Naive thymus-derived CD4-positive, alpha-beta T cell (primary cell): ENCODE results near the gene UBC. TPM values are rescaled to one million over a fixed set of nuclear protein-coding genes. Genes with fewer than 3 reads are reported as not detected.
"Not testable (repeated sequence)": the region's sequence is repeated elsewhere in the genome, so short reads cannot be mapped to it uniquely, and the experiment has no call there.

Experiments
- ATAC-seq: fragments of 150-1000 bp; cut with Tn5 transposase; 2 replicates; pipeline ENCODE4 v1.10.0; 2021; ENCODE audit warnings: mild to moderate bottlenecking, moderate library complexity
- CTCF ChIA-PET: fragments of 350-600 bp; sonication (Branson Sonifier 250); formaldehyde crosslinking; loops from one replicate; lab custom pipeline; 2021; ENCODE audit warnings: antibody characterized with exemption; lab: Charles Lee
- POLR2A ChIA-PET: fragments of 350-600 bp; sonication (Branson Sonifier 250); formaldehyde crosslinking; loops from one replicate; lab custom pipeline; 2021; ENCODE audit warnings: antibody characterized with exemption, inconsistent platforms; lab: Charles Lee
- DNase-seq, 9 donors: peaks; one replicate each; pipeline versions ENCODE4 v3.0.0 to v3.0.0-alpha.2; 2020 to 2022; ENCODE audit warnings: mixed read lengths in 1 of 9
- H3K27ac ChIP-seq: one replicate; pipeline ENCODE4 v1.7.0; 2013; ENCODE audit warnings: mild to moderate bottlenecking, low read depth, low read length, moderate library complexity
- H3K27me3 ChIP-seq, 2 donors: one replicate each; pipeline ENCODE4 v1.7.0; 2013; ENCODE audit warnings: low read length in 2 of 2, mild to moderate bottlenecking in 2 of 2, moderate library complexity in 2 of 2; ENCODE audit not compliant: control insufficient read depth in 2 of 2, insufficient read depth in 2 of 2
- H3K36me3 ChIP-seq, 3 experiments: 1 replicate in 2 of 3; 2 replicates in 1 of 3; pipeline ENCODE4 v1.7.0; 2013; ENCODE audit warnings: low read length in 3 of 3, mild to moderate bottlenecking in 3 of 3, moderate library complexity in 1 of 3; ENCODE audit not compliant: insufficient read depth in 3 of 3, control insufficient read depth in 2 of 3
- H3K4me1 ChIP-seq, 2 donors: one replicate each; pipeline ENCODE4 v1.7.0; 2013; ENCODE audit warnings: low read length in 2 of 2, mild to moderate bottlenecking in 2 of 2, moderate library complexity in 1 of 2; ENCODE audit not compliant: control insufficient read depth in 2 of 2, insufficient read depth in 2 of 2
- H3K4me3 ChIP-seq: 2 replicates; pipeline ENCODE4 v1.7.0; 2013; ENCODE audit warnings: mild to moderate bottlenecking, low read length
- H3K9me3 ChIP-seq, 3 experiments: 1 replicate in 2 of 3; 2 replicates in 1 of 3; pipeline ENCODE4 v1.7.0; 2013; ENCODE audit warnings: low read length in 3 of 3; ENCODE audit not compliant: control insufficient read depth in 2 of 3
- H3K27ac Mint-ChIP-seq, 9 donors: one replicate each; pipeline ENCODE4 v1.8.0; 2020 to 2022; ENCODE audit warnings: mixed read lengths in 9 of 9, mild to moderate bottlenecking in 8 of 9, moderate library complexity in 5 of 9, inconsistent platforms in 2 of 9
- H3K27me3 Mint-ChIP-seq, 5 donors: one replicate each; pipeline ENCODE4 v1.8.0; 2021 to 2022; ENCODE audit warnings: mixed read lengths in 5 of 5, mild to moderate bottlenecking in 1 of 5
- H3K36me3 Mint-ChIP-seq, 5 donors: one replicate each; pipeline ENCODE4 v1.8.0; 2020 to 2022; ENCODE audit warnings: mixed read lengths in 5 of 5, mild to moderate bottlenecking in 3 of 5, inconsistent platforms in 1 of 5
- H3K4me1 Mint-ChIP-seq, 7 donors: one replicate each; pipeline ENCODE4 v1.8.0; 2020 to 2022; ENCODE audit warnings: mixed read lengths in 7 of 7, mild to moderate bottlenecking in 3 of 7, inconsistent platforms in 1 of 7
- H3K4me3 Mint-ChIP-seq, 10 donors: one replicate each; pipeline ENCODE4 v1.8.0; 2020 to 2022; ENCODE audit warnings: mild to moderate bottlenecking in 10 of 10, mixed read lengths in 10 of 10, moderate library complexity in 6 of 10, inconsistent platforms in 2 of 10
- H3K9me3 Mint-ChIP-seq, 11 donors: one replicate each; pipeline ENCODE4 v1.8.0; 2020 to 2022; ENCODE audit warnings: mixed read lengths in 11 of 11, mild to moderate bottlenecking in 4 of 11, inconsistent platforms in 1 of 11, moderate library complexity in 1 of 11
- intact Hi-C, 2 donors: fragments of 100-400 bp; cut with micrococcal nuclease; formaldehyde crosslinking; loops; one replicate each; pipeline ENCODE4 v1.15.1; 2023
- polyA plus RNA-seq, 2 donors: library from polyadenylated mRNA; unstranded; fragments of 300-500 nt; fragmentation: Illumina TruSeq; gene quantifications; one replicate each; pipeline ENCODE4 v1.2.3, GENCODE V29; 2021
- total RNA-seq, 6 experiments: library from RNA in 5 of 6; stranded (reverse) in 5 of 6; gene quantifications; 1 replicate in 5 of 6; 2 replicates in 1 of 6; pipeline ENCODE4 v1.2.3 and lab custom pipeline; 2021 to 2026

UBC gene
- total and polyA plus RNA-seq, 7 experiments from 2014 or later = 753 to 1,865 (median 945) TPM

GRCh38 chr12:124939079-124939420 is 24.6 kb upstream of the UBC start:
- Histone ChIP-seq H3K4me3 (peak overlapping the region; percentile 97), H3K27ac (peak overlapping the region; percentile 66), H3K9me3 (no peaks in the 10 kb centered on the region), H3K36me3 (peaks cover 0 to 3% (median 0%) of the 10 kb centered on the region in 3 experiments), H3K4me1 (peaks cover 19 to 26% of the 10 kb centered on the region in 2 donors), H3K27me3 (no peaks in the 10 kb centered on the region)
- ATAC-seq (peak; percentile 65), DNase-seq (peak in 2 of 9 donors; percentile 59 to 72)
- H3K4me3 Mint-ChIP-seq = no peak overlapping the region
- peaks cover 0 to 11% (median 0%) of the 10 kb centered on the region in 5 donors for H3K36me3 Mint-ChIP-seq
- no peaks in the 10 kb centered on the region for H3K27me3 Mint-ChIP-seq
- peaks cover 0 to 2% (median 0%) of the 10 kb centered on the region in 11 donors for H3K9me3 Mint-ChIP-seq
- peaks cover 0 to 22% (median 0%) of the 10 kb centered on the region in 7 donors for H3K4me1 Mint-ChIP-seq
- ChIA-PET POLR2A (interaction anchor here (1.5 to 13.8 kb wide), 6 partner anchors 9 to 111 kb away, joined by 4 to 764 read pairs (median 34); partner anchors contain the start of gene UBC), CTCF (interaction anchor here (0.7 to 8.2 kb wide), 5 partner anchors 12 to 48 kb away, joined by 4 to 205 read pairs (median 28); partner anchors contain the start of gene UBC)
- intact Hi-C loops = loop anchor here (1.0 to 5.0 kb wide), 7 partner anchors 12 to 110 kb away; partner anchors contain the start of genes SCARB1 (in 2 of the 2), DHX37 (in 1 of the 2) and UBC (in 1 of the 2)
- H3K27ac Mint-ChIP-seq = no peak overlapping the region

DNA sequence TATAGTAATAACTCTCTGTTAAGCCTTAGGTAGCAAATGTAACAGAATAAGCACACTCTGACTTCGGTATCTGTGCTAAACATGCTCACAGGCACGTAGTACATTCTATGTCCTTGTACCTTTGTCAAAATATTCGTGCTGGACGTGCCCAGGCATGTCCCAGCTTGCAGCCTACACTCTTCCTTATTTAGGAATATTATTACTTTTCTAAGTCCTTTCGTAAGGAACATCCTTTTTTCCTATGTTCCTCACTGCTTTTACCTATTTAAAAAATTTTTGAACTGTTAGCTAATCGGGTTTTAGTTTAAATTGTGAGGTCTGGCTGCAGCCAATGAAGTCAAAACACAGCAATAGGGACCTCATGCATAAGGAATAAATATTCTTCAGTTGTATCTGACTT is 24.1 kb upstream of the UBC start:
- peak overlapping the region; percentile 66 for H3K27ac ChIP-seq
- Mint-ChIP-seq H3K4me1 (peaks cover 0 to 22% (median 0%) of the 10 kb centered on the region in 7 donors), H3K9me3 (peaks cover 0 to 2% (median 0%) of the 10 kb centered on the region in 11 donors), H3K36me3 (peaks cover 0 to 11% (median 0%) of the 10 kb centered on the region in 5 donors), H3K4me3 (no peak overlapping the region), H3K27ac (no peak overlapping the region), H3K27me3 (no peaks in the 10 kb centered on the region)
- DNase-seq (no peak), ATAC-seq (no peak)
- CTCF ChIA-PET = interaction anchor here (0.6 to 8.2 kb wide), 5 partner anchors 11 to 47 kb away, joined by 3 to 205 read pairs (median 9); partner anchors contain the start of gene UBC
- peaks cover 19 to 26% of the 10 kb centered on the region in 2 donors for H3K4me1 ChIP-seq
- no peaks in the 10 kb centered on the region for H3K9me3 ChIP-seq
- POLR2A ChIA-PET = interaction anchor here (0.8 to 13.8 kb wide), 3 partner anchors 18 to 39 kb away, joined by 3 to 764 read pairs (median 57); partner anchors contain the start of gene UBC
- no peaks in the 10 kb centered on the region for H3K27me3 ChIP-seq
- intact Hi-C loops = loop anchor here (2.0 to 5.0 kb wide), 2 partner anchors 76 kb away; partner anchors contain the start of gene SCARB1 (in 2 of the 2)
- peak overlapping the region; percentile 97 for H3K4me3 ChIP-seq
- peaks cover 0 to 3% (median 0%) of the 10 kb centered on the region in 3 experiments for H3K36me3 ChIP-seq

DNA sequence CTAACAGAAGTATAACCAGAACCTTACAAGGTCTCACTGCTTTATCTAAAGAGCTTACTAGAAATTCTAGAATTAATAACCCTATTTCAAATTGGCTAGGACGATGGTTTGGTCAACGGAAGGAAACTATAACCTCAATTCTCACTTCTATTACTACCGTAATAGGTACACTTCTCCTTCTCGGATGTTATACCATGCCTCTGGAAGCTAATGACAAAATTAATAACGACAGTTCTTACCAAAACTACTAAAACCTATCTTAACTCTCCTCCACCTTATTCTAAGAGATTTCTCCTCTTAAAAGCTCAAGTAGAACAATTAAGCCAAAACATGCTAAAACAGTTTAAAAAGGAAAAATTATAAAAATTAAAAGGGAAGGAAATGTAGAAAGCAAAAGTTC is 23.7 kb upstream of the UBC start:
- H3K36me3 ChIP-seq = peaks cover 0 to under 1% (median 0%) of the 10 kb centered on the region in 3 experiments
- CTCF ChIA-PET = interaction anchor here (0.6 to 8.2 kb wide), 5 partner anchors 11 to 47 kb away, joined by 3 to 205 read pairs (median 9); partner anchors contain the start of gene UBC
- H3K27me3 ChIP-seq = no peaks in the 10 kb centered on the region
- Mint-ChIP-seq H3K4me3 (peak overlapping the region in 2 of 10 donors; percentile 14 to 21), H3K36me3 (peaks cover 0 to 9% (median 0%) of the 10 kb centered on the region in 5 donors), H3K27ac (peak overlapping the region in 2 of 9 donors; percentile 70 to 81), H3K27me3 (no peaks in the 10 kb centered on the region), H3K4me1 (peaks cover 0 to 22% (median 0%) of the 10 kb centered on the region in 7 donors), H3K9me3 (peaks cover 0 to 2% (median 0%) of the 10 kb centered on the region in 11 donors)
- ATAC-seq = no peak
- H3K27ac ChIP-seq = no peak overlapping the region
- DNase-seq = no peak
- no peak overlapping the region for H3K4me3 ChIP-seq
- peaks cover 19 to 26% of the 10 kb centered on the region in 2 donors for H3K4me1 ChIP-seq
- intact Hi-C loops = loop anchor here (2.0 to 5.0 kb wide), 2 partner anchors 75 to 76 kb away; partner anchors contain the start of gene SCARB1 (in 2 of the 2)
- POLR2A ChIA-PET = interaction anchor here (0.8 to 13.8 kb wide), 3 partner anchors 17 to 38 kb away, joined by 3 to 764 read pairs (median 57); partner anchors contain the start of gene UBC
- H3K9me3 ChIP-seq = no peaks in the 10 kb centered on the region

DNA sequence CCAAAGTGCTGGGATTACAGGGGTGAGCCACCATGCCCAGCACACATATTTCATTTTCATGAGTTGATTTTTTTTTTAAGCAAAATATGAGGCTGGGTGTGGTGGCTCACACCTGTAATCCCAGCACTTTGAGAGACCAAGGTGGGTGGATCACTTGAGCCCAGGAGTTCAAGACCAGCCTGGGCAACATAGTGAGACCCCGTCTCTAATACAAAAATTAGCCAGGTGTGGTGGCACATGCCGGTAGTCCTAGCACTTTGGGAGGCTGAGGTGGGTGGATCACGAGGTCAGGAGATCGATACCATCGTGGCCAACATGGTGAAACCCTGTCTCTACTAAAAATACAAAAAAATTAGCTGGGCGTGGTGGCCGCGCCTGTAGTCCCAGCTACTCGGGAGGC is 17.1 kb upstream of the UBC start:
- Mint-ChIP-seq H3K36me3 (peaks cover 0 to 11% (median 0%) of the 10 kb centered on the region in 5 donors), H3K4me1 (peaks cover 18 to 32% (median 24%) of the 10 kb centered on the region in 7 donors), H3K9me3 (peaks cover 0 to 13% (median 0%) of the 10 kb centered on the region in 11 donors)
- ATAC-seq, intact Hi-C loops, H3K27me3 ChIP-seq, H3K27me3 Mint-ChIP-seq, H3K36me3 ChIP-seq, H3K27ac ChIP-seq, H3K4me3 ChIP-seq, H3K9me3 ChIP-seq, H3K27ac Mint-ChIP-seq, DNase-seq, H3K4me3 Mint-ChIP-seq: not testable (repeated sequence)
- ChIA-PET POLR2A (interaction anchor here (0.9 to 13.8 kb wide), 2 partner anchors 11 to 23 kb away, joined by 3 to 764 read pairs; partner anchors contain the start of gene UBC), CTCF (interaction anchor here (1.0 to 1.1 kb wide), 2 partner anchors 9 to 17 kb away, joined by 3 read pairs; partner anchors contain the start of gene UBC)
- peaks cover 13 to 14% of the 10 kb centered on the region in 2 donors for H3K4me1 ChIP-seq

DNA sequence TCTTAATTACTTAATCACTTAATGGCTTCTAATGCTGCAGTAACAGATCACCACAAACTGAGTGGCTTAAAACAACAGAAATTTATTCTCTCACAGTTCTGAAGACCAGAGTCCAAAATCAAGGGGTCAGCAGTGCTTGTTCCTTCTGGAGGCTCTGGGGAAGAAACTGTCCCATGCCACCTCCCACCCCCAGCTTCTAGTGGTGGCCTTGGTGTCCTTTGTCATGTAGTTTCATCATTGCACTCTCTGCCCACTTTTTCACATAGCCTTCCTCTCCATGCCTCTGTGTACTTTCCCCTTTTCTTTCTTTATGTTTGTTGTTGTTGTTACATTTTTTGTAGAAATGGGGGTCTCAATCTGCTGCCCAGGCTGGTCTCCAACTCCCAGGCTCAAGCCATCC is 16.1 kb upstream of the UBC start:
- ChIA-PET CTCF (interaction anchor here (1.2 to 1.5 kb wide), 2 partner anchors 24 to 28 kb away, joined by 3 read pairs; no protein-coding TSS in a partner anchor), POLR2A (interaction anchor here (0.6 to 13.8 kb wide), 4 partner anchors 10 to 690 kb away, joined by 3 to 764 read pairs (median 6); partner anchors contain the start of gene UBC)
- Mint-ChIP-seq H3K27ac (peak overlapping the region in 4 of 9 donors; percentile 40 to 76 (median 57)), H3K36me3 (peaks cover 0 to 11% (median 0%) of the 10 kb centered on the region in 5 donors), H3K4me3 (peak overlapping the region in 4 of 10 donors; percentile 17 to 51 (median 42)), H3K4me1 (peaks cover 18 to 31% (median 25%) of the 10 kb centered on the region in 7 donors), H3K27me3 (peaks cover 0 to 9% (median 0%) of the 10 kb centered on the region in 5 donors), H3K9me3 (peaks cover 0 to 13% (median 0%) of the 10 kb centered on the region in 11 donors)
- DNase-seq (no peak), ATAC-seq (no peak)
- Histone ChIP-seq H3K36me3 (no peaks in the 10 kb centered on the region), H3K9me3 (no peaks in the 10 kb centered on the region), H3K4me1 (peaks cover 13 to 14% of the 10 kb centered on the region in 2 donors), H3K27me3 (no peaks in the 10 kb centered on the region), H3K4me3 (no peak overlapping the region), H3K27ac (no peak overlapping the region)
- intact Hi-C loops = no loop called here
